GM12864 (cell line): ENCODE results near the gene SLC38A5.
A peak's percentile ranks its signal among the peaks of the same experiment; 100 is the strongest.
"Not testable (repeated sequence)": the region's sequence is repeated elsewhere in the genome, so short reads cannot be mapped to it uniquely, and the experiment has no call there.

Experiments used
- DNase-seq: peaks from one replicate; pipeline ENCODE4 v3.0.0-alpha.2; 2011; ENCODE audit warnings: low read depth
- H3K4me3 ChIP-seq: 2 replicates; pipeline ENCODE4 v1.5.1; 2011; ENCODE audit warnings: mild to moderate bottlenecking, low read depth, low read length, control low read depth
- CTCF ChIP-seq: IDR thresholded peaks from 2 replicates; pipeline ENCODE4 v1.5.1; 2011; ENCODE audit warnings: low read depth, mild to moderate bottlenecking, moderate library complexity, low read length, control low read depth, inconsistent platforms; ENCODE audit errors: missing control alignments

SLC38A5 gene

GRCh38 chrX:48470110-48470832 is at the start of gene SLC38A5:
SLC38A5 (minus strand) TSS chrX:48470260; CDS start chrX:48467924, 2,336 bp downstream.
- no peak for DNase-seq
- peak within 1 kb of the TSS; percentile 83 for H3K4me3 ChIP-seq
- TF ChIP-seq CTCF = no peak

GRCh38 chrX:48519481-48519880 is 49.4 kb upstream of the SLC38A5 start:
- DNase-seq, H3K4me3 ChIP-seq: not testable (repeated sequence)

GRCh38 chrX:48516987-48517386 is 46.9 kb upstream of the SLC38A5 start:
- TF ChIP-seq CTCF = no peak
- no peak overlapping the region for H3K4me3 ChIP-seq
- no peak for DNase-seq

GRCh38 chrX:48516285-48516684 is 46.2 kb upstream of the SLC38A5 start:
- TF ChIP-seq CTCF = no peak
- no peak overlapping the region for H3K4me3 ChIP-seq
- no peak for DNase-seq

DNA sequence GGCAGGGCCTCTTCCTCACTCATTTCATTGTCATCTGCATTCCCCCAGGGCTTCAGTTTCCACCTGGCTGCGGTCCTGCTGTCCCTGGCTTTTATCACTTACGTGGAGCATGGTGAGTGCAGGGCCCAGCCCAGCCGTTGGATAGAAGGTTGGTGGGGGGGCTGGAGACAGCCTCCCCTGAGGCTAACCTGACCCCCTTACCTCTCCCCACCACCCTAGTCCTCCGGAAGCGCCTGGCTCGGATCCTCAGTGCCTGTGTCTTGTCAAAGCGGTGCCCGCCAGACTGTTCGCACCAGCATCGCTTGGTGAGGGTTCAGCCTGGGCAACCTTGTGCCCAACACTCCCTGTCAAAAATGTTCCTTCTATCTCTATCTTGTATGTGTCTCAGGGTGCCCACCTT is 45.8 kb upstream of the SLC38A5 start:
- TF ChIP-seq CTCF = no peak
- H3K4me3 ChIP-seq = no peak overlapping the region
- DNase-seq = no peak

DNA sequence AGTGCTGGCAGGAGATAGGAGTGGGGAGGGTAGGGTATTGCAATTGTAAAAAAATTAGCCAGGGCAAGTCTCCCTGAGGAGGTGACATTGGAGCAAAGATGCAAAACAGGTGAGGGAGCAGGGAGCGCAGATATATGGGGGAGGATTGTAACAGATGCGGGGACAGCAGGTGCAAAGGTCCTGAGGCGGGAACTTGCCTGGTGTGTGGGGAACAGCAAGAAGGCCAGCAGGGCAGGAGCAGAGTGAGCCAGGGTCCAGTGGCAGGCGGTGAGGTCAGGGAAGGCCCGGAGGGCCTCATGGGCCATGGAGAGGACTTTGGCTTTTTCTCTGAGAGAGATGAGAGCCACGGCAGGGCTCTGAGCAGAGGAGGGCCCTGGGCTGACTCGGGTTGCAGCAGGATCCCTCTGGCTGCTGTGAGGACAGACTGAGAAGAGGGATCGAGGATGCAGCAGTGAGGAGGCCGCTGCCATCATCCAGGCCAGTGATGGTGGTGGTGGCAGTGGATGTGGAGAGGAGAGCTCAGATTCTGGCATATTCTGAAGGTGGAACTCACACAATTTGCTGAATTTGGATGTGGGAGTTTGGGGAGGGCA is 44.9 kb upstream of the SLC38A5 start:
- no peak for DNase-seq
- TF ChIP-seq CTCF = no peak
- no peak overlapping the region for H3K4me3 ChIP-seq

DNA sequence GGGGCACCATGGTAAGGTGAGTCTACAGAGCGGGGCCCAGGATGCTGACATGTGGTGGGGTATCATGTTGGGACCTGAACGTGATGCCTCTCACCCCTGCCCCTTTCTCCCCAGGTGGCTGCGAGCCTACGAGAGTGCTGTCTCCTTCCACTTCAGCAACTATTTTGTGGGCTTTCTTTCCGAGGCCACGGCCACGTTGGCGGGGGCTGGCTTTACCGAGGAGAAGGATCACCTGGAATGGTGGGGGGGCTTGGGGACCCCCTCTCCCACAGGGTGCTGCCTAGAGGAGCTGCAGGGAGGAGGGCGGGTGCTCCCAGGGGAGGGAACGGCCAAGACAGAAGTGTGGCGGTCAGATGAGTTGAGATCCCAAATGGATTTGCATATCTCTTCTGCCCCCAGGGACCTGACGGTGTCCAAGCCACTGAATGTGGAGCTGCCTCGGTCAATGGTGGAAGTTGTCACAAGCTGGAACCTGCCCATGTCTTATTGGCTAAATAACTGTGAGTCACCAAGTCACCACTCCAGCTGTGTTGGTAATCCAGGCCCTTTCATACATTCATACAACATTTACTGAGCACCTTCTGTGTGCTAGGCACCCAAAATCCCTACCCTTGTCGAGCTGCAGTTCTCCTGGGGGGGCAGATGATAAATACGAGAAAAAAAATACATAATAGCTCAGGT is 44.2 kb upstream of the SLC38A5 start:
- H3K4me3 ChIP-seq = no peak overlapping the region
- no peak for DNase-seq
- no peak for TF ChIP-seq CTCF
